Stimulated activated naive CD8-positive, alpha-beta T cell treated with anti-CD3 and anti-CD28 coated beads, Interleukin-15, amount 100 ng/mL, for 72 hours (primary cell): ENCODE measurements around the gene EXOC1.
A peak's percentile ranks its signal among the peaks of the same experiment; 100 is the strongest.

ENCODE experiments used
- ATAC-seq: fragments of 150-1000 bp; cut with Tn5 transposase; 2 replicates; pipeline ENCODE4 v1.10.0; 2021; ENCODE audit warnings: mild to moderate bottlenecking, moderate library complexity
- DNase-seq, 2 donors: peaks; one replicate each; pipeline ENCODE4 v3.0.0; 2021 to 2022
- H3K27ac Mint-ChIP-seq, 2 donors: one replicate each; pipeline ENCODE4 v1.8.0; 2022; ENCODE audit warnings: mild to moderate bottlenecking in 2 of 2, mixed read lengths in 2 of 2, moderate library complexity in 2 of 2
- H3K27me3 Mint-ChIP-seq: one replicate; pipeline ENCODE4 v1.8.0; 2022; ENCODE audit warnings: mixed read lengths
- H3K4me1 Mint-ChIP-seq: one replicate; pipeline ENCODE4 v1.8.0; 2022; ENCODE audit warnings: mild to moderate bottlenecking, mixed read lengths
- H3K4me3 Mint-ChIP-seq, 2 donors: one replicate each; pipeline ENCODE4 v1.8.0; 2022; ENCODE audit warnings: mild to moderate bottlenecking in 2 of 2, mixed read lengths in 2 of 2, moderate library complexity in 1 of 2
- H3K9me3 Mint-ChIP-seq, 2 donors: one replicate each; pipeline ENCODE4 v1.8.0; 2022; ENCODE audit warnings: mixed read lengths in 2 of 2

EXOC1 gene

GRCh38 chr4:55947254-55947882 is 93.9 kb downstream of the EXOC1 start:
- H3K9me3 Mint-ChIP-seq: peaks cover 7 to 8% of the 10 kb centered on the region in 2 donors
- DNase-seq: peak; percentile 17 to 22
- H3K4me3 Mint-ChIP-seq: peak overlapping the region; percentile 84 to 88
- ATAC-seq: no peak
- peaks cover 32% of the 10 kb centered on the region for H3K4me1 Mint-ChIP-seq
- no peaks in the 10 kb centered on the region for H3K27me3 Mint-ChIP-seq
- H3K27ac Mint-ChIP-seq: peak overlapping the region; percentile 95 to 97

DNA sequence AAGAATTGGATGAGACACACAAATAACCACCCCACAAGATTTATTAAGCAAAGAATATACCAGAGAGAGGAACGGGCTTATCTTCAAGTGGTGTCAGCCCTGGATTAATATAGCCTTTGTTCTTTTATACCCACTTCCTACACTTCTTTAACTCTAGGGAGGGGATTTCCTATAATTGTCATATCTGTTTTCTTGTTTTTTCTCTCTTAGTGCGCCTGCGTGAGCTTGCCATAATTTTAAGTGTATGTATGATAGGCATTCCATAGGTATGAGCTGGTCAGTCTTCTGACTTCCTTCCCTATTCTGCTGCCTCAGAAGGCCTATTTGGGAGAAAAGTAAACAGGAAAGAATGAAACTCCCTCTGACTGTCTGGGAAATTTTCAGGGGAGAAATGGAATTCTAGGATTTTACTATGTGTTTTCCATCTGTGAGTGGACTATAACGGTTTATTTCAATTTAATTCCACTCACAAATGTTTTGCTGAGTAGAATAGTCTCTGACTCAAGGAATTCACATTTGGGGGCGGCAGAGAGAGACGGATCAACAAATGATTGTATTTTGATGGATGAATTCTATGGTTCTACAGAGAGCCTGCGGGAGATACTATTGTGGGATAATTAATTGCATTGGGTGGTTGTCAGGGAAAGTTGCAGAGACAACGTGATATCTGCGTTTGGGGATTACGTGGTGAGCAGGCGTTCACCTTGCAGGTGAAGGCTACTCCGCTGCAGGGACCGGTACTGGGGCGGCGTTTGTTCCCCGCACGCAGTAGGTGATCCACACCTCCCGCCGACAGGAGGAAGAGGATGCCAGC is 94.7 kb downstream of the EXOC1 start:
- peak; percentile 45 to 51 for DNase-seq
- Mint-ChIP-seq H3K9me3 (peaks cover 7 to 8% of the 10 kb centered on the region in 2 donors), H3K4me1 (peaks cover 32% of the 10 kb centered on the region), H3K27ac (peak overlapping the region; percentile 95 to 97), H3K27me3 (no peaks in the 10 kb centered on the region), H3K4me3 (peak overlapping the region; percentile 84 to 88)
- peak; percentile 53 for ATAC-seq

DNA sequence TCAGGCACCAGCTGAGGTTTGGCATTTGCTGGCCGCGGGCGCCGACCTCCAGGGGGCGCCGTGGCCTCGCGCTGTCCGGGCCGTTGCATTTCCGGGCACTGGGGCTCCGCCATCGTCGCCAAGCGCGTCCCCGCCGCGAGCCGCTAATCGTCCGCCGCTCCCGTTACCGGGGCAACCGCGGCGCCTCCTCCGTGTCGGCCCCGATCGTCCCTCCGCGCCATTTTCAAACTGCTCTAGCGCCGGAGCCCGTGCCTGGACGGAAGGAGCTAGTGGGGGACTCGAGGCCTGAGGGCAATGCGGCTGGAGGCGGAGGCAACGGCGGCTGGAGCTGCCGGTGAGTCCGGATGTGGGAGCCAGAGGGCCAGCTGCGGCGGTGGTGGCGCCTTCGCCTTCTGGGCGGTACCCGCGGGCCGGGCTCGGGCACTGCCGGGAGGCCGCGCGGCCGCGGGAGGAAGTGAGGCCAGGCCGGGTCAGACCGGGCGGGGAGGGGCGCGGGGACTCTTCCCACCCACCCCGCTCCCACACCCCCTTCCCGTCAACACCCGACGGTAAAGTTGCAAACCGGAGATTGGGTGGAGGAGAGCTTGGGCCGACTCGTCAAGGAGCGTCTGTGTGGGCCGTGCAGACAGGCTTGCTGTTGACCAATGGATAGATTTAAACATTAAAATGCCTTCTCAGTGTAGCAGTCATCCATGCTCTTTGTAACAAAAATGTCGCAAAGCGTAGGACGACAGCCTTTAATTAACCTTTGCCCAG is 95.5 kb downstream of the EXOC1 start, which contains the start of gene CEP135:
Gene CEP135, plus strand, starts transcription at position 220 of the 756 bp plus-strand sequence. CDS start 3,186 bp downstream, outside the sequence.
- H3K27me3 Mint-ChIP-seq: no peaks in the 10 kb centered on the region
- ATAC-seq (peak; percentile 87), DNase-seq (peak; percentile 97)
- peak within 1 kb of the TSS; percentile 84 to 88 for H3K4me3 Mint-ChIP-seq
- H3K9me3 Mint-ChIP-seq: peaks cover 7 to 8% of the 10 kb centered on the region in 2 donors
- H3K27ac Mint-ChIP-seq: peak within 1 kb of the TSS; percentile 95 to 97
- H3K4me1 Mint-ChIP-seq: peaks cover 32% of the 10 kb centered on the region

GRCh38 chr4:55949482-55949802 is 96.0 kb downstream of the EXOC1 start:
- H3K27ac Mint-ChIP-seq: peak overlapping the region; percentile 87 to 97
- H3K4me3 Mint-ChIP-seq: peak overlapping the region; percentile 84 to 88
- DNase-seq (peak in 1 of 2 donors; percentile 10), ATAC-seq (no peak)
- H3K9me3 Mint-ChIP-seq: peaks cover 5 to 7% of the 10 kb centered on the region in 2 donors
- peaks cover 32% of the 10 kb centered on the region for H3K4me1 Mint-ChIP-seq
- no peaks in the 10 kb centered on the region for H3K27me3 Mint-ChIP-seq

DNA sequence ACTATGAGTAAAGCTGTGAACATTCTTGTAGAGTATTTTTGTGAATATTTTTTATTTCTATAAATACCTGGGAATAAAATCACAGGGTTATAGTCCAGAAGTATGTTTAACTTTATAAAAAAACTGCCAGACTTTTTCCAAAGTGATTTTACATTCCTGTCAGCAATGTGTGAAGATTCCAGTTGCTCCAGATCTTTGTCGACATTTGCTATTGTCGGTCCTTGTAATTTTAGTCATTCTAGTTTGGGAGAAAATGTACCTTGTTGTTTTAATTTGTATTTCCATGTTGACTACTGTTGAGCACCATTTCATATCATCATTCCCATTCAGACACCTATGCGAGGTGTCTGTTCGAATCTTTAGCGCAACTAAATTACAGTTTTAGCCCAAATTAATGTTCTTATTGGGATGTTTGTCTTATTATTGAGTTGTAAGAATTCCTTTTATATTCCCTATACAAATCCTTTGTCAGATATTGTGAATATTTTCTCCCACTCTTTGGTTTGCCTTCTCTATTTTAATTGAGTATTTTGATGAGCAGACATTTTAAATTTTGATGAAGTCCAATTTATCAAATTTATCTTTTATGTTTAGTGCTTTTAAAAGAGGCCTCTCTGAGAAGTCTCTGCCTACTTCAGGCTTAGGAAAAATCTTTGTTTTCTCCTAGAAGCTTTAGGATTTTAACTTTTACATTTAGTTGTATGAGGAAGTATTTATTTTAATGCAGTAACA is 97.9 kb downstream of the EXOC1 start:
- ATAC-seq (no peak), DNase-seq (no peak)
- no peak overlapping the region for H3K27ac Mint-ChIP-seq
- H3K4me3 Mint-ChIP-seq: peak overlapping the region in 1 of 2 donors; percentile 30
- H3K27me3 Mint-ChIP-seq: no peaks in the 10 kb centered on the region
- H3K9me3 Mint-ChIP-seq: no peaks in the 10 kb centered on the region
- peaks cover 23% of the 10 kb centered on the region for H3K4me1 Mint-ChIP-seq
